Vagina (tissue), 2 donors: ENCODE results near the gene CABP5.

Experiments used
- POLR2A ChIP-seq, 2 donors: fragments of 450-650 bp; IDR thresholded peaks; one replicate each; pipeline ENCODE4 v1.6.1; 2017; ENCODE audit warnings: antibody characterized with exemption in 2 of 2, mild to moderate bottlenecking in 2 of 2, moderate library complexity in 2 of 2
- TF ChIP-seq, protein P1 (sequence below), 3 experiments: fragments of 450-650 bp in 2 of 3; fragments of 200-600 bp in 1 of 3; sonication (generic) in 1 of 3; IDR thresholded peaks; one replicate each; pipeline ENCODE4 v1.5.1; 2017 to 2019; ENCODE audit warnings: antibody characterized with exemption in 3 of 3, mild to moderate bottlenecking in 2 of 3, moderate library complexity in 2 of 3

DNA sequence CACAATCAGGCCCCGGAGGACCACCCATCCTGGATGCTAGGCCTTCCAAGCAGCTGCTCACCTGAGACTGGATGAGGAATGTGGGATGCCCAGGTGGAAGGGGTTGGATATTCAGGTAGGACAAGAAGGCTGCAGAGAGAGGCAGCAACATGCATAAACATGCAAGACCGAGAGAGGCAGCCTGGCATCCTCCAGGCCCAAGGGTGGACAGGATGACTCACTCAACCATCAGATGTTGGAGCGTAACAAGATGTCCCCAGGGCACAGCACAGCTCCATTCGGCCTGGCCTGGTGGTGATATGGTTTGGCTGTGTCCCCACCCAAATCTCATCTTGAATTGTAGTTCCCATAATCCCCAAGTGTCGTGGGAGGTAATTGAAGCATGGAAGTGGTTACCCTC is 10.0 kb upstream of the CABP5 start:
- TF ChIP-seq, protein P1, sequence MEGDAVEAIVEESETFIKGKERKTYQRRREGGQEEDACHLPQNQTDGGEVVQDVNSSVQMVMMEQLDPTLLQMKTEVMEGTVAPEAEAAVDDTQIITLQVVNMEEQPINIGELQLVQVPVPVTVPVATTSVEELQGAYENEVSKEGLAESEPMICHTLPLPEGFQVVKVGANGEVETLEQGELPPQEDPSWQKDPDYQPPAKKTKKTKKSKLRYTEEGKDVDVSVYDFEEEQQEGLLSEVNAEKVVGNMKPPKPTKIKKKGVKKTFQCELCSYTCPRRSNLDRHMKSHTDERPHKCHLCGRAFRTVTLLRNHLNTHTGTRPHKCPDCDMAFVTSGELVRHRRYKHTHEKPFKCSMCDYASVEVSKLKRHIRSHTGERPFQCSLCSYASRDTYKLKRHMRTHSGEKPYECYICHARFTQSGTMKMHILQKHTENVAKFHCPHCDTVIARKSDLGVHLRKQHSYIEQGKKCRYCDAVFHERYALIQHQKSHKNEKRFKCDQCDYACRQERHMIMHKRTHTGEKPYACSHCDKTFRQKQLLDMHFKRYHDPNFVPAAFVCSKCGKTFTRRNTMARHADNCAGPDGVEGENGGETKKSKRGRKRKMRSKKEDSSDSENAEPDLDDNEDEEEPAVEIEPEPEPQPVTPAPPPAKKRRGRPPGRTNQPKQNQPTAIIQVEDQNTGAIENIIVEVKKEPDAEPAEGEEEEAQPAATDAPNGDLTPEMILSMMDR (IDR thresholded peaks at IDR 0.05), result no peak
- TF ChIP-seq POLR2A (IDR thresholded peaks at IDR 0.05), result no peak
